Activated naive CD4-positive, alpha-beta T cell treated with anti-CD3 and anti-CD28 coated beads for 36 hours (primary cell): ENCODE results near the gene WNT9B. TPM values are rescaled to one million over a fixed set of nuclear protein-coding genes. Genes with fewer than 3 reads are reported as not detected.

Experiments
- CTCF ChIA-PET: fragments of 350-600 bp; sonication (Branson Sonifier 250); formaldehyde crosslinking; loops from one replicate; lab custom pipeline; 2021; ENCODE audit warnings: antibody characterized with exemption; lab: Charles Lee
- DNase-seq: peaks from one replicate; pipeline ENCODE4 v3.0.0-alpha.2; 2020
- H3K27ac Mint-ChIP-seq: one replicate; pipeline ENCODE4 v1.8.0; 2021; ENCODE audit warnings: mild to moderate bottlenecking, mixed read lengths
- H3K27me3 Mint-ChIP-seq: one replicate; pipeline ENCODE4 v1.8.0; 2021; ENCODE audit warnings: low read depth, mixed read lengths
- H3K36me3 Mint-ChIP-seq: one replicate; pipeline ENCODE4 v1.8.0; 2021; ENCODE audit warnings: low read depth, mixed read lengths
- H3K4me1 Mint-ChIP-seq: one replicate; pipeline ENCODE4 v1.8.0; 2021; ENCODE audit warnings: low read depth, mixed read lengths
- H3K4me3 Mint-ChIP-seq: one replicate; pipeline ENCODE4 v1.8.0; 2021; ENCODE audit warnings: mild to moderate bottlenecking, moderate library complexity, mixed read lengths
- H3K9me3 Mint-ChIP-seq: one replicate; pipeline ENCODE4 v1.8.0; 2021; ENCODE audit warnings: mixed read lengths
- intact Hi-C: fragments of 100-400 bp; cut with micrococcal nuclease; formaldehyde crosslinking; loops from one replicate; pipeline ENCODE4 v1.15.1; 2023
- total RNA-seq, 2 experiments: library from RNA; stranded (reverse); gene quantifications; one replicate each; pipeline ENCODE4 v1.2.3, GENCODE V29; 2021

The WNT9B gene
- total RNA-seq, 2 experiments from 2014 or later: not detected

- H3K27ac Mint-ChIP-seq: no peak overlapping the region
- CTCF ChIA-PET: interaction anchor here (1.7 kb wide), 1 partner anchor 24 kb away, joined by 6 read pairs; no protein-coding TSS in a partner anchor
- no peaks in the 10 kb centered on the region for H3K36me3 Mint-ChIP-seq
- DNase-seq: no peak
- H3K4me3 Mint-ChIP-seq: no peak overlapping the region
- intact Hi-C loops: no loop called here
- H3K4me1 Mint-ChIP-seq: no peaks in the 10 kb centered on the region
- H3K27me3 Mint-ChIP-seq: peaks cover 12% of the 10 kb centered on the region
- H3K9me3 Mint-ChIP-seq: no peaks in the 10 kb centered on the region
These were observed 14.9 kb downstream of the WNT9B start for GRCh38 chr17:46866325-46866724.

- Mint-ChIP-seq H3K9me3 (no peaks in the 10 kb centered on the region), H3K27me3 (peaks cover 12% of the 10 kb centered on the region), H3K4me3 (no peak overlapping the region), H3K4me1 (no peaks in the 10 kb centered on the region), H3K27ac (no peak overlapping the region), H3K36me3 (no peaks in the 10 kb centered on the region)
- intact Hi-C loops: no loop called here
- CTCF ChIA-PET: interaction anchor here (0.6 to 1.7 kb wide), 3 partner anchors 9 to 137 kb away, joined by 5 to 6 read pairs (median 6); no protein-coding TSS in a partner anchor
- DNase-seq: no peak
These were observed 15.4 kb downstream of the WNT9B start for GRCh38 chr17:46866747-46867146.

GRCh38 chr17:46868689-46869187 is 17.4 kb downstream of the WNT9B start:
- Mint-ChIP-seq H3K36me3 (no peaks in the 10 kb centered on the region), H3K27ac (no peak overlapping the region), H3K9me3 (no peaks in the 10 kb centered on the region), H3K27me3 (peaks cover 12% of the 10 kb centered on the region), H3K4me1 (no peaks in the 10 kb centered on the region), H3K4me3 (no peak overlapping the region)
- CTCF ChIA-PET: no interaction called here
- intact Hi-C loops: no loop called here
- no peak for DNase-seq

- H3K9me3 Mint-ChIP-seq: no peaks in the 10 kb centered on the region
- CTCF ChIA-PET: no interaction called here
- H3K4me1 Mint-ChIP-seq: no peaks in the 10 kb centered on the region
- no peaks in the 10 kb centered on the region for H3K36me3 Mint-ChIP-seq
- intact Hi-C loops: no loop called here
- H3K27ac Mint-ChIP-seq: no peak overlapping the region
- H3K4me3 Mint-ChIP-seq: no peak overlapping the region
- peaks cover 7% of the 10 kb centered on the region for H3K27me3 Mint-ChIP-seq
- DNase-seq: no peak
These were observed 17.9 kb downstream of the WNT9B start for GRCh38 chr17:46869296-46869695.

GRCh38 chr17:46869975-46870803 is 18.8 kb downstream of the WNT9B start:
- intact Hi-C loops: no loop called here
- no peak overlapping the region for H3K27ac Mint-ChIP-seq
- no peaks in the 10 kb centered on the region for H3K36me3 Mint-ChIP-seq
- H3K4me1 Mint-ChIP-seq: no peaks in the 10 kb centered on the region
- no peak overlapping the region for H3K4me3 Mint-ChIP-seq
- CTCF ChIA-PET: no interaction called here
- H3K27me3 Mint-ChIP-seq: peaks cover 7% of the 10 kb centered on the region
- no peaks in the 10 kb centered on the region for H3K9me3 Mint-ChIP-seq
- no peak for DNase-seq

GRCh38 chr17:46872421-46872820 is 21.0 kb downstream of the WNT9B start:
- Mint-ChIP-seq H3K27ac (no peak overlapping the region), H3K9me3 (no peaks in the 10 kb centered on the region), H3K4me3 (no peak overlapping the region), H3K4me1 (no peaks in the 10 kb centered on the region), H3K36me3 (no peaks in the 10 kb centered on the region), H3K27me3 (no peaks in the 10 kb centered on the region)
- DNase-seq: no peak
- CTCF ChIA-PET: no interaction called here
- intact Hi-C loops: no loop called here

- H3K9me3 Mint-ChIP-seq: no peaks in the 10 kb centered on the region
- no peak overlapping the region for H3K27ac Mint-ChIP-seq
- DNase-seq: no peak
- no peak overlapping the region for H3K4me3 Mint-ChIP-seq
- CTCF ChIA-PET: no interaction called here
- intact Hi-C loops: no loop called here
- no peaks in the 10 kb centered on the region for H3K36me3 Mint-ChIP-seq
- H3K4me1 Mint-ChIP-seq: peaks cover 3% of the 10 kb centered on the region
- H3K27me3 Mint-ChIP-seq: no peaks in the 10 kb centered on the region
These were observed 22.7 kb downstream of the WNT9B start for GRCh38 chr17:46873941-46874645.

- intact Hi-C loops: no loop called here
- CTCF ChIA-PET: no interaction called here
- no peak overlapping the region for H3K4me3 Mint-ChIP-seq
- H3K4me1 Mint-ChIP-seq: peaks cover 3% of the 10 kb centered on the region
- H3K36me3 Mint-ChIP-seq: no peaks in the 10 kb centered on the region
- no peak for DNase-seq
- H3K27me3 Mint-ChIP-seq: no peaks in the 10 kb centered on the region
- no peaks in the 10 kb centered on the region for H3K9me3 Mint-ChIP-seq
- H3K27ac Mint-ChIP-seq: no peak overlapping the region
These were observed 23.5 kb downstream of the WNT9B start for GRCh38 chr17:46874906-46875305.

GRCh38 chr17:46875849-46876352 is 24.5 kb downstream of the WNT9B start:
- H3K27ac Mint-ChIP-seq: no peak overlapping the region
- intact Hi-C loops: no loop called here
- H3K27me3 Mint-ChIP-seq: no peaks in the 10 kb centered on the region
- H3K9me3 Mint-ChIP-seq: no peaks in the 10 kb centered on the region
- peaks cover 3% of the 10 kb centered on the region for H3K4me1 Mint-ChIP-seq
- no peak overlapping the region for H3K4me3 Mint-ChIP-seq
- H3K36me3 Mint-ChIP-seq: no peaks in the 10 kb centered on the region
- CTCF ChIA-PET: interaction anchor here (1.0 kb wide), 1 partner anchor 9 kb away, joined by 6 read pairs; no protein-coding TSS in a partner anchor
- DNase-seq: no peak

- Mint-ChIP-seq H3K27ac (no peak overlapping the region), H3K9me3 (no peaks in the 10 kb centered on the region), H3K27me3 (no peaks in the 10 kb centered on the region), H3K36me3 (no peaks in the 10 kb centered on the region), H3K4me3 (no peak overlapping the region), H3K4me1 (peaks cover 3% of the 10 kb centered on the region)
- intact Hi-C loops: no loop called here
- CTCF ChIA-PET: interaction anchor here (1.0 kb wide), 1 partner anchor 9 kb away, joined by 6 read pairs; no protein-coding TSS in a partner anchor
- no peak for DNase-seq
These were observed 25.0 kb downstream of the WNT9B start for GRCh38 chr17:46876353-46876887.

- CTCF ChIA-PET: no interaction called here
- intact Hi-C loops: no loop called here
These were observed 25.5 kb downstream of the WNT9B start for GRCh38 chr17:46876926-46877325.

GRCh38 chr17:46877466-46877865 is 26.1 kb downstream of the WNT9B start:
- H3K27me3 Mint-ChIP-seq: no peaks in the 10 kb centered on the region
- peaks cover 3% of the 10 kb centered on the region for H3K4me1 Mint-ChIP-seq
- DNase-seq: peak; percentile 20
- no peaks in the 10 kb centered on the region for H3K9me3 Mint-ChIP-seq
- intact Hi-C loops: no loop called here
- no peak overlapping the region for H3K27ac Mint-ChIP-seq
- CTCF ChIA-PET: no interaction called here
- no peaks in the 10 kb centered on the region for H3K36me3 Mint-ChIP-seq
- H3K4me3 Mint-ChIP-seq: no peak overlapping the region

More at GRCh38 chr17:46876926-46877325, 25.5 kb downstream of the WNT9B start:
- Mint-ChIP-seq H3K4me1 (peaks cover 3% of the 10 kb centered on the region), H3K9me3 (no peaks in the 10 kb centered on the region), H3K27me3 (no peaks in the 10 kb centered on the region), H3K27ac (no peak overlapping the region), H3K36me3 (no peaks in the 10 kb centered on the region), H3K4me3 (no peak overlapping the region)
- no peak for DNase-seq
